GM20000 (cell line): ENCODE measurements around the gene GALNT15.

Source experiments
- DNase-seq: peaks from one replicate; pipeline ENCODE4 v3.0.0; 2012; ENCODE audit warnings: low spot score
- TF ChIP-seq, protein P1 (sequence below): IDR thresholded peaks from 2 replicates; pipeline ENCODE4 v1.5.1; 2012; ENCODE audit warnings: mild to moderate bottlenecking, control low read depth; ENCODE audit errors: extremely low read depth, missing control alignments

Gene GALNT15

DNA sequence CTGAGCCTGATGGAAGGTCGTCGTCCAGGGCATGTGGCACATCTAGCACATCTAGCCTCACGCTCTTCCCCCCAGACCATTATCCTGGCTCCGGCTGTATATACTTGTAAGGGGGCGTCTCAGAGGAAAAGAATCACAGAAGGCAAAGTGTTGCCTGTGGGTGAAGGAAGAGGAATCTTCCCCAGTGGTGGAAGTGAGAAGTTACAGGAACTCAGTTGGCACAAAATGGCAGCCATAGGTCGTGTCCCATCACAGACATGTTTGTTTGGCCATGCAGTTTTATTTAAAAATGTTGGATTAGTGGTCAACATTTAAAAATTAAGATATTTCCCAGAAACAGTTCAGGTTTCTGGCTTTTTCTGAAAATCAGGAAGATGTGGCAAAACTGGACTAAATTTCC is 13.6 kb downstream of the GALNT15 start:
- TF ChIP-seq, protein P1, sequence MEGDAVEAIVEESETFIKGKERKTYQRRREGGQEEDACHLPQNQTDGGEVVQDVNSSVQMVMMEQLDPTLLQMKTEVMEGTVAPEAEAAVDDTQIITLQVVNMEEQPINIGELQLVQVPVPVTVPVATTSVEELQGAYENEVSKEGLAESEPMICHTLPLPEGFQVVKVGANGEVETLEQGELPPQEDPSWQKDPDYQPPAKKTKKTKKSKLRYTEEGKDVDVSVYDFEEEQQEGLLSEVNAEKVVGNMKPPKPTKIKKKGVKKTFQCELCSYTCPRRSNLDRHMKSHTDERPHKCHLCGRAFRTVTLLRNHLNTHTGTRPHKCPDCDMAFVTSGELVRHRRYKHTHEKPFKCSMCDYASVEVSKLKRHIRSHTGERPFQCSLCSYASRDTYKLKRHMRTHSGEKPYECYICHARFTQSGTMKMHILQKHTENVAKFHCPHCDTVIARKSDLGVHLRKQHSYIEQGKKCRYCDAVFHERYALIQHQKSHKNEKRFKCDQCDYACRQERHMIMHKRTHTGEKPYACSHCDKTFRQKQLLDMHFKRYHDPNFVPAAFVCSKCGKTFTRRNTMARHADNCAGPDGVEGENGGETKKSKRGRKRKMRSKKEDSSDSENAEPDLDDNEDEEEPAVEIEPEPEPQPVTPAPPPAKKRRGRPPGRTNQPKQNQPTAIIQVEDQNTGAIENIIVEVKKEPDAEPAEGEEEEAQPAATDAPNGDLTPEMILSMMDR = no peak
- DNase-seq = no peak

DNA sequence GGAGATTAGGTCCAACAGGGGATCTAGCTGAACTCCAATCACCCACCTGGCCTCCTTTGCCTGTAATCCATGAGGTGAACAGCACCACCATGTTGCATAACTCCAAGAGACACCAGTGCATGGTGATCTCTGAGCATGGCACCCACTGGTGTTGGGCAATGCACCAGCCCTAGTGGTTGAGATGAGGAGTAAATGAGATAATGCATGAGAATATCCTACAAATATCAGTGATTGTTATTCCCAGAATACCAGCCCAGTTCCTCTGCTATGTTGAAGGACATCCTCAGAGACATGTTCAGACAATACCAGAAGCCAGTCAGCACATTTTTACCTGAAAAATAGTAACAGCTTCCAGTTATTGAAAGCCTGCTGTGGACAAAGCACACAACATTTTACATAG is 14.7 kb downstream of the GALNT15 start:
- DNase-seq = no peak
- TF ChIP-seq, protein P1 = no peak

DNA sequence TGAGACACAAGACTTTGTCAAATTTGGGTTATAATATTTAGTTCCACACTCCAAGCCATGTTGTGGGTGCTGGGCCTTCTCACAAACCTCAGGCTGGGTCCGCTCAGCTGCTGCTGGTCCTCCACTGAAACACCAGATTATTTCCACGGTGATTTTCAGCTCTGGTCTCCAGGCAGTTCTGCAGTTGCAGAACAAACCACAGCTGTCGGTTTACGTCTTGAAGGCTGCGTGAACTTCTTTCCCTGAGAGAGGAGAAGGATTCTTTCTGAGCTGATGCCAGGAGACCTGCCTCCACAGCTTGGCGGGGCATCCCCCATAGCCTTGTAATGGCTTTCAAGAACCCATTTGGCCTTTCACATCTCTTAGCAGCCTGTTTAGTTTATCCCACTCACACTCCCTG is 16.2 kb downstream of the GALNT15 start:
- TF ChIP-seq, protein P1 = no peak
- DNase-seq = no peak

DNA sequence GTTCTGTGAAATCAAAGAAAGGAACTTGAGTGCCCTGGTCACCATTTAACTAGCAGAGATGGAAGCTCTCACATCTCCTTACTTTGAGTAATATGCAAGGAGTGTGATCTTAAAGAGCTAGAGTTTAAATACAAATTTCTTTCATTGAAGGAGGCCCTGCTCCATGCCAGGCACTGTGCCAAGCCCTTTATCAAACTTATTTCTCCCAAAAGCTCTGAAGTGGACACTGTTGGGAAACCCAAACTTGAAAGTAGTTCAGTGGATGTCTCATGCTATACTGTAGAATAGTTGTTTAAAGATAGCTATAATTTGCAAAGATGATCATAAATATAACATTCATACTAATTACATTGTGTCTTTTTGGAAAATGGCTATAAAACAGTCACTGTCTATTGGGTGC is 17.1 kb downstream of the GALNT15 start:
- TF ChIP-seq, protein P1 = no peak
- DNase-seq = no peak

DNA sequence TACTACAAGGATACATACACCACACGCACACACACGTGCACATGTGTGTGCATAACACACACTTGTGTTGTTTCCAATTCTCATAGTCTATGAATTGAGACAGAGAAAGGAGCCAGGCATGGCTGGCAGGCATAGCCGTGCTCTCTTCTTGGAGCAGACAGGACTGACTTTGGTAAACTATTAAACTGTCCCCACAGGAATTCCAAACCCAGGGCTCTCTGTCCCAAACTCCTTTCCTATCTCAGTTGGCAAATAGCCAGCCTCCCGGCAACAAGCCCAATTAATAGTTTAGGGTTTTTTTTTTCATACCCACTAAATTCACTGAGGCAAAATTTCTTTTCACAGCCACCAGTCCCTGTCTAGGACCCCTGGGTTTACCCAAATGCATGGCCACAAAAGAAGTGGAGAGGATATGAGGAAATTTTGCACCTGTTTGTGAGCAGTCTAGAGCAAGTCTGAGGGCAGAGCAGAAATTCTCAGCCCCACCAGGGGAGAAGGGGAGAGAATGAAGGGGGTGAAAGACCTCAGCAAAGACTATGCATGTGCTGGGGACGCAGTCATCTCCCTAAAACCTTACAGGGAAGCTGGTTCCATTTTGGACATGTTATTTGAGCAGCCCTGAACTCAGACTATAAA is 17.8 kb downstream of the GALNT15 start:
- TF ChIP-seq, protein P1 = no peak
- no peak for DNase-seq

DNA sequence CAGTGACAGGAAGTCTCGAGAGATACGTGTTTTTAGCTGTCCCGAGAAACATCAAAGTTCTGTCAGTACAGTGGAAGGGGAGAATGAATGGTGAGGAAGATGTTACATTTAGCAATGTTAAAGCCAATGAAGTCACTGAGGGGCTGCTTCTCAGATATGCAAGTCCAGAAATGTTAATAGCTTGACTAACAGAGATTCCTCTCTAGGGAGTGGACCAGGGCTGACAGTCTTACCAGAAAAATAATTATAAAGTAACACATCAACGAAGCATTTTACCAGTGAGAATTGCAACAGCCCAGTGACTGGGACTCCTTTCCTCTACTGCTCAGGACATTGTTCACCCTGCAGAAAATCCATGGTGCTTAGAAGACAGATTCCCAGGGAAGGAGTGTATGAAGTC is 23.9 kb downstream of the GALNT15 start:
- TF ChIP-seq, protein P1 = no peak
- no peak for DNase-seq

DNA sequence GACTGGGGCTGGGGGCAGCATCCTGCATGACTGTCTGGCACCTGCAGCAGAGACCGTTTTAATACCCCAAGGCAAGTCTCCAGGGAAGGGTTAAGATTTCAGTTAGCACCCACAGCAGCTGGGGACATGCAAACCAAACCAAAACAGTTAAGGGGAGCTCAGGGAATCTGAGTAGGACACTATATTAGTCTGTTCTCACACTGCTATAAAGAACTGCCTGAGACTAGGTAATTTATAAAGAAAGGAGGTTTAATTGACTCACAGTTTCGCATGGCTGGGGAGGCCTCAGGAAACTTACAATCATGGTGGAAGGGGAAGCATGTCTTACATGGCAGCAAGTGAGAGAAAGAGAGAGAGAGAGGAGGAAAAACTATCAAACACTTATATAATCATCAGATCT is 25.3 kb downstream of the GALNT15 start:
- TF ChIP-seq, protein P1 = no peak
- no peak for DNase-seq
